ENCODE measurements around the gene EPHB2. TPM values are rescaled to one million over a fixed set of nuclear protein-coding genes. Genes with fewer than 3 reads are reported as not detected.

EPHB2 gene
- total and polyA plus RNA-seq, 9 donors: 2.5 to 55.1 (median 15.1) TPM

DNA sequence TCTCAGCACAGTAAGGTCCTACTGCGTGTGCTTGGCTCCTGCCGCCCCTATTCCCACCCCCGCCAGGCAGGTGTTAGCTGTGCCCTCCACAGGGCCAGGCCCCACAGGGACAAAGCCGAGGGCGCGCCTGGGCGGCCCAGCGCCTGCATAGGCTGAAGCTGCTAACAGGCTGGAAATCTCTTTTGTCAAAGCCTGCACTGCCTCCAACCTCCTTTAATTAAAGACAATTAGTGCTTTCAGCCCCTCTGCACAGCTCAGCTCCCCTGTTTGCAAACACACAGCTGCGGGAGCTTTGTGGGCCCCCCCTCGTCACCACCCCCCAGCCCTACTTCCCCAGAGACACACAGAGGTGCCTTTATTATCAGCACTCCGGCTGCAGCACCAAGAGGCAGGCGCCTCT is 95.9 kb downstream of the EPHB2 start:
- Histone ChIP-seq H3K9me3 (no peaks in the 10 kb centered on the region), H3K4me1 (ENCODE audit: insufficient read depth) (peaks cover 4% of the 10 kb centered on the region), H3K27me3 (no peaks in the 10 kb centered on the region), H3K4me3 (no peak overlapping the region), H3K27ac (no peak overlapping the region), H3K36me3 (no peaks in the 10 kb centered on the region)
- intact Hi-C loops (cut with DNase I): no loop called here
- DNase-seq: no peak
- TF ChIP-seq, protein P1, sequence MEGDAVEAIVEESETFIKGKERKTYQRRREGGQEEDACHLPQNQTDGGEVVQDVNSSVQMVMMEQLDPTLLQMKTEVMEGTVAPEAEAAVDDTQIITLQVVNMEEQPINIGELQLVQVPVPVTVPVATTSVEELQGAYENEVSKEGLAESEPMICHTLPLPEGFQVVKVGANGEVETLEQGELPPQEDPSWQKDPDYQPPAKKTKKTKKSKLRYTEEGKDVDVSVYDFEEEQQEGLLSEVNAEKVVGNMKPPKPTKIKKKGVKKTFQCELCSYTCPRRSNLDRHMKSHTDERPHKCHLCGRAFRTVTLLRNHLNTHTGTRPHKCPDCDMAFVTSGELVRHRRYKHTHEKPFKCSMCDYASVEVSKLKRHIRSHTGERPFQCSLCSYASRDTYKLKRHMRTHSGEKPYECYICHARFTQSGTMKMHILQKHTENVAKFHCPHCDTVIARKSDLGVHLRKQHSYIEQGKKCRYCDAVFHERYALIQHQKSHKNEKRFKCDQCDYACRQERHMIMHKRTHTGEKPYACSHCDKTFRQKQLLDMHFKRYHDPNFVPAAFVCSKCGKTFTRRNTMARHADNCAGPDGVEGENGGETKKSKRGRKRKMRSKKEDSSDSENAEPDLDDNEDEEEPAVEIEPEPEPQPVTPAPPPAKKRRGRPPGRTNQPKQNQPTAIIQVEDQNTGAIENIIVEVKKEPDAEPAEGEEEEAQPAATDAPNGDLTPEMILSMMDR (IDR thresholded peaks at IDR 0.05): no peak
- TF ChIP-seq POLR2A (IDR thresholded peaks at IDR 0.05): no peak
- no peak for TF ChIP-seq EP300 (IDR thresholded peaks at IDR 0.05)
- WGBS, 3 donors: 87 to 89% (median 87%) methylated on average over 12 of the region's 12 CpGs

DNA sequence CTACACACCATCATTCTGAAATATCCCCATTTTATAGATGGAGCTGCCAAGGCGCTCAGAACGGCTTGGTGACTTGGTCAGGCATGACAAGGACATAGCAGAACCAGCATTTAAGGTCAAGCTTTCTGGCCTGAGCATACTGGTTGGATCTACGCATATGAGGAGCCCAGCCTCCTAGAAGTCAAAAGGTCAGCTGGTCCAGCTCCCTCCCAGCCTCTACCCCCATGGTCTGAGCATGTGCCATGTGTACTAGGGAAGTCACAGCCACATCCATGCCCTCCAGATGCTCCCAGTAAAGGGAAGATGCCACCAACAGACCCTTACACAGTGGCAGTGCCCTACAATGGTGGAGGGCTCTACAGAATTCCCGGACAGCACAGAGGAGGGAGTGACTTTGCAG is 96.7 kb downstream of the EPHB2 start:
- H3K27ac ChIP-seq: peak overlapping the region in 1 of 2 donors; percentile 46
- intact Hi-C loops (cut with DNase I): no loop called here
- H3K27me3 ChIP-seq: no peaks in the 10 kb centered on the region
- 96 to 97% (median 97%) methylated on average over 4 of the region's 4 CpGs for WGBS, 3 donors
- H3K36me3 ChIP-seq: no peaks in the 10 kb centered on the region
- H3K4me3 ChIP-seq: no peak overlapping the region
- TF ChIP-seq POLR2A (IDR thresholded peaks at IDR 0.05) (no peak), EP300 (IDR thresholded peaks at IDR 0.05) (no peak)
- TF ChIP-seq, protein P1 (IDR thresholded peaks at IDR 0.05): no peak
- no peak for DNase-seq
- H3K9me3 ChIP-seq: no peaks in the 10 kb centered on the region
- peaks cover 4% of the 10 kb centered on the region for H3K4me1 ChIP-seq (ENCODE audit: insufficient read depth)

DNA sequence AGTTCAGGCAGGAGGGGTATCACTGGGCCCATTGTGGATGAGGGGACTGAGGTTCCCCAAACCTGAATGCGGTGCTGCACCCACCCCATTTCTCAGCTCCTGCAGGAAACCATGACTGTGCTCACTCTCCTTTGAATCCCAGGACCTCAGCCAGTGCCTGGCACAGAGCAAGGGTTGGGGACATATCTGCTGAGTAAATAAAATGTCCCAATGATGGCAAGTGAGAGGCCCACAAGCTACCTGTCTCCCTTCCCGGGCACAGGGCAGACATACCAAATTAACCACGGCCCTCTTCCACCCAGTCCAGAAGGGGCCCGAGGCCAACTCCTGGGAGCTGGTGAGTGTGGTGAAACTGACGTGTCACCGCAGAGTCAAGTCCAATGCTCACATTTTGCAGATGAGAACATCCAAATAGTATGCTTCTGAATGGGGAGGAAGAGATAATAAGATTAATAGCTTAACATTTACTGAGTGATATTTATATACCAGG is 97.6 kb downstream of the EPHB2 start:
- H3K36me3 ChIP-seq: no peaks in the 10 kb centered on the region
- DNase-seq: no peak
- H3K9me3 ChIP-seq: no peaks in the 10 kb centered on the region
- peaks cover 4% of the 10 kb centered on the region for H3K4me1 ChIP-seq (ENCODE audit: insufficient read depth)
- no peaks in the 10 kb centered on the region for H3K27me3 ChIP-seq
- peak overlapping the region in 1 of 2 donors; percentile 46 for H3K27ac ChIP-seq
- intact Hi-C loops (cut with DNase I): no loop called here
- TF ChIP-seq POLR2A (IDR thresholded peaks at IDR 0.05) (no peak), EP300 (IDR thresholded peaks at IDR 0.05) (no peak)
- TF ChIP-seq, protein P1 (IDR thresholded peaks at IDR 0.05): no peak
- no peak overlapping the region for H3K4me3 ChIP-seq
- WGBS, 3 donors: 70 to 81% (median 74%) methylated on average over 6 of the region's 6 CpGs

DNA sequence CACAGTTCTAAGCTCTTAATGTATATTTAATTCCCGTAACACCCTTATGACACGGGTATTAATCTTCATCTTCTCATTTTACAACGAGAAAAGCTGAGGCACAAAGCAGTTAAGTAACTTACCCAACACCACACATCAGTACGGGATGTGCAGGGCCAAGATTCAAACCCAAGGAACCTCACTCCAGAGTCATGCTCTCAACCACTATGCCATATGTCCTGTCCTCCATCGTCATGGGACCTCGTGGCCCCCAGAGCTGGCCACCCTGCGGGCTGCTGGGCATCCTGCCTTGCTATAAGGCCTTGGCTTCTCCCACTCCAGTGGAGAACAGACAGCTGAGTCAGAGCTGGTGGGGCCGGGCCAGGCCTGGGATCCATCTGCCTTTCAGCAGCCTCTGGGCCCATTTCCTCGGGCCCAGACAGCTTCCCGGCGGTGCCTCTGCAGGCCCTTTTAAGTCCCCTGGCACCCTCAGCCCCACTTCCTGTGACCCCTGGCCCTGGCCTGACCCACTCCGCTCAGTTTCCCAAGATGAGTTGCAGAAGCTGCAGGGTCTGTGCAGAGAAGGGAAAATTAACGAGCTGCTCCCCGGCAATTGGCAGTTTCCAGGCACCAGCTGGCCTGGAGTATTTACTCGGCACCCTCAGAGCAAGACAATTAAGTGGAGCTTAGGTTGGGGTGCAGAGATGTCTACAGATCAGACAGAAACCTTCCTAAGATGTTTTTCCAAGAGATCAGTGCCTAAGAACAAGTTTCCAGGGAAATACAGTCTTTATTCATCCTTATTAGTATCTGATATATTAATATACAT is 98.2 kb downstream of the EPHB2 start:
- peak; percentile 72 to 79 (median 73) for DNase-seq
- Histone ChIP-seq H3K36me3 (no peaks in the 10 kb centered on the region), H3K4me3 (no peak overlapping the region), H3K27ac (peak overlapping the region in 1 of 2 donors; percentile 46), H3K9me3 (no peaks in the 10 kb centered on the region), H3K4me1 (ENCODE audit: insufficient read depth) (peaks cover 3% of the 10 kb centered on the region), H3K27me3 (no peaks in the 10 kb centered on the region)
- intact Hi-C loops (cut with DNase I): no loop called here
- 20 to 26% (median 21%) methylated on average over 15 of the region's 15 CpGs for WGBS, 3 donors
- TF ChIP-seq EP300 (IDR thresholded peaks at IDR 0.05) (no peak), POLR2A (IDR thresholded peaks at IDR 0.05) (no peak)
- TF ChIP-seq, protein P1 (IDR thresholded peaks at IDR 0.05): no peak
